HEK293 (cell line): ENCODE data around the gene OR5K4.

Experiments
- CTCF ChIA-PET: fragments of 350-600 bp; formaldehyde crosslinking; extraction: SDS; loops from one replicate; lab custom pipeline; 2021; ENCODE audit warnings: antibody characterized with exemption; lab: Yijun Ruan, JAX
- POLR2A ChIA-PET: fragments of 300-600 bp; formaldehyde crosslinking; extraction: SDS; loops from one replicate; lab custom pipeline; 2020; ENCODE audit warnings: antibody characterized with exemption, inconsistent platforms; lab: Yijun Ruan, JAX
- H3K27ac ChIP-seq: fragments of 200-500 bp; sonication (Bioruptor generic); 2 replicates; pipeline ENCODE4 v1.5.1; 2014; ENCODE audit warnings: low read depth, low read length, control low read depth, inconsistent platforms; ENCODE audit errors: extremely low read depth
- H3K36me3 ChIP-seq, 2 experiments: fragments of 200-500 bp in 1 of 2; sonication (Bioruptor generic) in 1 of 2; 1 replicate in 1 of 2; 2 replicates in 1 of 2; pipeline ENCODE4 v1.5.1; 2014 to 2017; ENCODE audit warnings: inconsistent platforms in 2 of 2, low read length in 2 of 2; ENCODE audit not compliant: control insufficient read depth in 2 of 2, insufficient read depth in 1 of 2
- H3K4me1 ChIP-seq: fragments of 200-500 bp; sonication (Bioruptor generic); 2 replicates; pipeline ENCODE4 v1.5.1; 2014; ENCODE audit warnings: mild to moderate bottlenecking, low read length, inconsistent platforms; ENCODE audit not compliant: control insufficient read depth, insufficient read depth
- H3K4me3 ChIP-seq: 2 replicates; pipeline ENCODE4 v1.5.1; 2011; ENCODE audit warnings: low read depth, mild to moderate bottlenecking, control low read depth, low read length, moderate library complexity
- H3K9me3 ChIP-seq: fragments of 200-500 bp; sonication (Bioruptor generic); 2 replicates; pipeline ENCODE4 v1.5.1; 2014; ENCODE audit warnings: low read depth, low read length, inconsistent platforms; ENCODE audit not compliant: control insufficient read depth, insufficient read depth
- KLF7 ChIP-seq: fragments of 450-650 bp; formaldehyde crosslinking; IDR thresholded peaks from 2 replicates; pipeline ENCODE4 v1.5.1; 2016; ENCODE audit warnings: missing biosample characterization, missing genetic modification characterization, borderline replicate concordance
- KLF9 ChIP-seq: fragments of 450-650 bp; formaldehyde crosslinking; IDR thresholded peaks from 2 replicates; pipeline ENCODE4 v1.5.1; 2016; ENCODE audit warnings: missing biosample characterization, missing genetic modification characterization, low read depth
- SCRT2 ChIP-seq: fragments of 450-650 bp; formaldehyde crosslinking; IDR thresholded peaks from 2 replicates; pipeline ENCODE4 v1.5.1; 2016; ENCODE audit warnings: missing biosample characterization, missing genetic modification characterization
- ZBTB17 ChIP-seq: fragments of 450-650 bp; formaldehyde crosslinking; IDR thresholded peaks from 2 replicates; pipeline ENCODE4 v1.5.1; 2016; ENCODE audit warnings: missing biosample characterization, missing genetic modification characterization
- ZNF121 ChIP-seq: fragments of 450-650 bp; formaldehyde crosslinking; IDR thresholded peaks from 2 replicates; pipeline ENCODE4 v1.5.1; 2016; ENCODE audit warnings: missing biosample characterization, missing genetic modification characterization
- ZNF416 ChIP-seq: fragments of 450-650 bp; formaldehyde crosslinking; IDR thresholded peaks from 2 replicates; pipeline ENCODE4 v1.5.1; 2016; ENCODE audit warnings: missing biosample characterization, missing genetic modification characterization
- ZNF571 ChIP-seq: fragments of 450-650 bp; formaldehyde crosslinking; IDR thresholded peaks from 2 replicates; pipeline ENCODE4 v1.5.0; 2017; ENCODE audit warnings: missing biosample characterization, missing genetic modification characterization
- ZNF654 ChIP-seq: fragments of 450-650 bp; formaldehyde crosslinking; IDR thresholded peaks from 2 replicates; pipeline ENCODE4 v1.5.1; 2016; ENCODE audit warnings: low read depth, missing biosample characterization, missing genetic modification characterization
- ZSCAN30 ChIP-seq: fragments of 450-650 bp; IDR thresholded peaks from 2 replicates; pipeline ENCODE4 v1.5.1; 2018; ENCODE audit warnings: missing biosample characterization, mild to moderate bottlenecking, missing genetic modification characterization, moderate library complexity
- TF ChIP-seq, protein P1 (sequence below): fragments of 450-650 bp; formaldehyde crosslinking; IDR thresholded peaks from 2 replicates; pipeline ENCODE4 v1.5.1; 2016; ENCODE audit warnings: missing biosample characterization, missing genetic modification characterization, borderline replicate concordance
- TF ChIP-seq, protein P2 (sequence below): fragments of 450-650 bp; formaldehyde crosslinking; IDR thresholded peaks from 2 replicates; pipeline ENCODE4 v1.5.1; 2016; ENCODE audit warnings: missing biosample characterization, missing genetic modification characterization, borderline replicate concordance

OR5K4 gene

DNA sequence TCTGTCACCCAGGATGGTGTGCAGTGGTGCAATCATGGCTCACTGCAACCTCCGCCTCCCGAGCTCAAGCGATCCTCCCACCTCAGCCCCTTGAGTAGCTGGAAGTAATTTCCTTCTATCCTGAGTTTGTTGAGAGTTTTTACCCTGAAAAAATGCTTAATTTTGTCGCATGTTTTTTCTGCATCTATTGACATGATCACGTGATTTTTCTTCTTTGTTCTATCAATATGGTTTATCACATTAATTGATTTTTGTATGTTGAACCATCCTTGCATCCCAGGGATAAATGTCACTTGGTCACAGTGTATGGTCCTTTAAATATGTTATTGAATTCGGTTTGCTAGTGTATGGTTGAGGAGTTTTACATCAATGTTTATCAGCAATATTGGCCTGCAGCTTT, 11.9 kb upstream of the OR5K4 start (continued):
- TF ChIP-seq, protein P1, sequence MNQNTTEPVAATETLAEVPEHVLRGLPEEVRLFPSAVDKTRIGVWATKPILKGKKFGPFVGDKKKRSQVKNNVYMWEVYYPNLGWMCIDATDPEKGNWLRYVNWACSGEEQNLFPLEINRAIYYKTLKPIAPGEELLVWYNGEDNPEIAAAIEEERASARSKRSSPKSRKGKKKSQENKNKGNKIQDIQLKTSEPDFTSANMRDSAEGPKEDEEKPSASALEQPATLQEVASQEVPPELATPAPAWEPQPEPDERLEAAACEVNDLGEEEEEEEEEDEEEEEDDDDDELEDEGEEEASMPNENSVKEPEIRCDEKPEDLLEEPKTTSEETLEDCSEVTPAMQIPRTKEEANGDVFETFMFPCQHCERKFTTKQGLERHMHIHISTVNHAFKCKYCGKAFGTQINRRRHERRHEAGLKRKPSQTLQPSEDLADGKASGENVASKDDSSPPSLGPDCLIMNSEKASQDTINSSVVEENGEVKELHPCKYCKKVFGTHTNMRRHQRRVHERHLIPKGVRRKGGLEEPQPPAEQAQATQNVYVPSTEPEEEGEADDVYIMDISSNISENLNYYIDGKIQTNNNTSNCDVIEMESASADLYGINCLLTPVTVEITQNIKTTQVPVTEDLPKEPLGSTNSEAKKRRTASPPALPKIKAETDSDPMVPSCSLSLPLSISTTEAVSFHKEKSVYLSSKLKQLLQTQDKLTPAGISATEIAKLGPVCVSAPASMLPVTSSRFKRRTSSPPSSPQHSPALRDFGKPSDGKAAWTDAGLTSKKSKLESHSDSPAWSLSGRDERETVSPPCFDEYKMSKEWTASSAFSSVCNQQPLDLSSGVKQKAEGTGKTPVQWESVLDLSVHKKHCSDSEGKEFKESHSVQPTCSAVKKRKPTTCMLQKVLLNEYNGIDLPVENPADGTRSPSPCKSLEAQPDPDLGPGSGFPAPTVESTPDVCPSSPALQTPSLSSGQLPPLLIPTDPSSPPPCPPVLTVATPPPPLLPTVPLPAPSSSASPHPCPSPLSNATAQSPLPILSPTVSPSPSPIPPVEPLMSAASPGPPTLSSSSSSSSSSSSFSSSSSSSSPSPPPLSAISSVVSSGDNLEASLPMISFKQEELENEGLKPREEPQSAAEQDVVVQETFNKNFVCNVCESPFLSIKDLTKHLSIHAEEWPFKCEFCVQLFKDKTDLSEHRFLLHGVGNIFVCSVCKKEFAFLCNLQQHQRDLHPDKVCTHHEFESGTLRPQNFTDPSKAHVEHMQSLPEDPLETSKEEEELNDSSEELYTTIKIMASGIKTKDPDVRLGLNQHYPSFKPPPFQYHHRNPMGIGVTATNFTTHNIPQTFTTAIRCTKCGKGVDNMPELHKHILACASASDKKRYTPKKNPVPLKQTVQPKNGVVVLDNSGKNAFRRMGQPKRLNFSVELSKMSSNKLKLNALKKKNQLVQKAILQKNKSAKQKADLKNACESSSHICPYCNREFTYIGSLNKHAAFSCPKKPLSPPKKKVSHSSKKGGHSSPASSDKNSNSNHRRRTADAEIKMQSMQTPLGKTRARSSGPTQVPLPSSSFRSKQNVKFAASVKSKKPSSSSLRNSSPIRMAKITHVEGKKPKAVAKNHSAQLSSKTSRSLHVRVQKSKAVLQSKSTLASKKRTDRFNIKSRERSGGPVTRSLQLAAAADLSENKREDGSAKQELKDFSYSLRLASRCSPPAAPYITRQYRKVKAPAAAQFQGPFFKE (tag by site-specific recombination) = no peak
- TF ChIP-seq ZSCAN30 = no peak
- TF ChIP-seq, protein P2, sequence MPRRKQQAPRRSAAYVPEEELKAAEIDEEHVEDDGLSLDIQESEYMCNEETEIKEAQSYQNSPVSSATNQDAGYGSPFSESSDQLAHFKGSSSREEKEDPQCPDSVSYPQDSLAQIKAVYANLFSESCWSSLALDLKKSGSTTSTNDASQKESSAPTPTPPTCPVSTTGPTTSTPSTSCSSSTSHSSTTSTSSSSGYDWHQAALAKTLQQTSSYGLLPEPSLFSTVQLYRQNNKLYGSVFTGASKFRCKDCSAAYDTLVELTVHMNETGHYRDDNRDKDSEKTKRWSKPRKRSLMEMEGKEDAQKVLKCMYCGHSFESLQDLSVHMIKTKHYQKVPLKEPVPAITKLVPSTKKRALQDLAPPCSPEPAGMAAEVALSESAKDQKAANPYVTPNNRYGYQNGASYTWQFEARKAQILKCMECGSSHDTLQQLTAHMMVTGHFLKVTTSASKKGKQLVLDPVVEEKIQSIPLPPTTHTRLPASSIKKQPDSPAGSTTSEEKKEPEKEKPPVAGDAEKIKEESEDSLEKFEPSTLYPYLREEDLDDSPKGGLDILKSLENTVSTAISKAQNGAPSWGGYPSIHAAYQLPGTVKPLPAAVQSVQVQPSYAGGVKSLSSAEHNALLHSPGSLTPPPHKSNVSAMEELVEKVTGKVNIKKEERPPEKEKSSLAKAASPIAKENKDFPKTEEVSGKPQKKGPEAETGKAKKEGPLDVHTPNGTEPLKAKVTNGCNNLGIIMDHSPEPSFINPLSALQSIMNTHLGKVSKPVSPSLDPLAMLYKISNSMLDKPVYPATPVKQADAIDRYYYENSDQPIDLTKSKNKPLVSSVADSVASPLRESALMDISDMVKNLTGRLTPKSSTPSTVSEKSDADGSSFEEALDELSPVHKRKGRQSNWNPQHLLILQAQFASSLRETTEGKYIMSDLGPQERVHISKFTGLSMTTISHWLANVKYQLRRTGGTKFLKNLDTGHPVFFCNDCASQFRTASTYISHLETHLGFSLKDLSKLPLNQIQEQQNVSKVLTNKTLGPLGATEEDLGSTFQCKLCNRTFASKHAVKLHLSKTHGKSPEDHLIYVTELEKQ (tag by site-specific recombination) = no peak
- TF ChIP-seq, all 188 proteins: peak for 0

DNA sequence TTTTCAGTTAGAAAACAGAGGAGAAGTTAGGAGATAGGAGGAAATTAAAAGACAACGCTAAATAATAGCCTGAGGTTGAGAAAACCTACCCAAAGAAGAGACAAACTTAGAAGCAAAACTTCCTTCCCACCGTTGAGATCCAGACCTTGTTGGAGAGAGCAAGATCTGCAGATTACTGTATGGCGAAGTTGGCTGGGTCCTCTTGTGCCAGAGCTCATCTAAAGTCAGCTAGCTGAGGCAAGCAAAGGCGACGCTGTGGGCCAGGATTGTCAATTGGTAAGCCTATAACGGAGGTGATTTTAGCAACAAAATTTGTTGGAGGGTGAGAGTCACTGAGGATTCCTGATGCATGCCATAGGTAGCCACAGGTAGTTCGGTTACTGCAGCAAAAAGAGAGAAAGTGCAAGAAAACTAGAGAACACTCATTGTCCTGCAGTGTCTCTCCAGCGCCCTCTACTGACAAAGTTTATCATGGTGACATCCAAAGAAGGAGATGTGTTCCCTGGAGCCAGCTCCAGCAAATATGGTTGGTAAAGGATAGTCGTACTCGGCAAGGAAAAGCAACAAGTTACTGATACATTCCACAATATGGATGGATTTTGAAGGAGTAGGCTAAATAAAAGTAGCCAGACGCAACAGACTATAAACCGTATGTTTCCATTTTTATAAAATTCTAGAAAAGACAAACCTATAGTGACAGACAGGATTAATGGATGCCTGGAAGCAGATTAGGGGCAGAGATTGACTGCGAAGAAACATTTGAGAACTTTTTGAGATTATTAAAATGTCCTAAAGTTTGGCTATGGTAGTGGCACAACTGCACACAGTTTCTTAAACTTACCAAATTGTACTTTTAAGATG, 9.8 kb upstream of the OR5K4 start:
- Histone ChIP-seq H3K9me3 (no peaks in the 10 kb centered on the region), H3K4me3 (no peak overlapping the region), H3K4me1 (no peaks in the 10 kb centered on the region), H3K27ac (no peak overlapping the region), H3K36me3 (no peaks in the 10 kb centered on the region)
- no peak for TF ChIP-seq KLF7 (tag by site-specific recombination)
- peak; percentile 62 for TF ChIP-seq SCRT2 (tag by site-specific recombination)
- peak; percentile 53 for TF ChIP-seq ZNF654 (tag by site-specific recombination)
- TF ChIP-seq ZNF571 (tag by site-specific recombination) = no peak
- peak; percentile 73 for TF ChIP-seq ZBTB17 (tag by site-specific recombination)
- ChIA-PET CTCF (interaction anchor here (0.5 to 3.4 kb wide), 10 partner anchors 10 to 320 kb away, joined by 3 to 11 read pairs (median 3); no protein-coding TSS in a partner anchor), POLR2A (no interaction called here)

DNA sequence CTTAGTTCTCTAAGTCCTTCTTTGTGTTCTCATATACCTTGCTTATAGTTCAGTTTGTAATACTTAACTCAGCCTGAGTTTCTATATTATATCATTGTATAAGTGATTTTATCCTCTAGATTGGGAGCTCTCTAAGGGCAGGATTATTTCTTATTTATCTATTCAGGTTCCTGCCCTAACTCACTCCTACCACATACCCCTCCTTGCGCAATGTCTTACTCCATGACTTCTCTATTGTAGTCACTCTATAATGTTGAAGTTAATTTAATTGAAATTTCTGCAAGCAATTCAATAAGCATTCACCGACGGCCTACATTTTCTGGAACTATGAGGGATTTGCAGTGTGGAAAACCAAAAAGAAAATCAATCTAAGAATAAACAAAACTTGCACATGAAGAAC, 3.6 kb upstream of the OR5K4 start:
- ChIA-PET CTCF (interaction anchor here (0.6 kb wide), 1 partner anchor 92 kb away, joined by 3 read pairs; no protein-coding TSS in a partner anchor), POLR2A (no interaction called here)
- TF ChIP-seq ZNF416 (tag by site-specific recombination) (no peak), KLF9 (tag by site-specific recombination) (no peak), ZNF121 (no peak)
- no peak overlapping the region for H3K4me3 ChIP-seq
- H3K36me3 ChIP-seq = no peaks in the 10 kb centered on the region
- no peak overlapping the region for H3K27ac ChIP-seq
- H3K9me3 ChIP-seq = no peaks in the 10 kb centered on the region
- no peaks in the 10 kb centered on the region for H3K4me1 ChIP-seq
